ENCODE results near the gene DNAAF3.
"Not testable (repeated sequence)": the region's sequence is repeated elsewhere in the genome, so short reads cannot be mapped to it uniquely, and the experiment has no call there.

Gene DNAAF3

DNA sequence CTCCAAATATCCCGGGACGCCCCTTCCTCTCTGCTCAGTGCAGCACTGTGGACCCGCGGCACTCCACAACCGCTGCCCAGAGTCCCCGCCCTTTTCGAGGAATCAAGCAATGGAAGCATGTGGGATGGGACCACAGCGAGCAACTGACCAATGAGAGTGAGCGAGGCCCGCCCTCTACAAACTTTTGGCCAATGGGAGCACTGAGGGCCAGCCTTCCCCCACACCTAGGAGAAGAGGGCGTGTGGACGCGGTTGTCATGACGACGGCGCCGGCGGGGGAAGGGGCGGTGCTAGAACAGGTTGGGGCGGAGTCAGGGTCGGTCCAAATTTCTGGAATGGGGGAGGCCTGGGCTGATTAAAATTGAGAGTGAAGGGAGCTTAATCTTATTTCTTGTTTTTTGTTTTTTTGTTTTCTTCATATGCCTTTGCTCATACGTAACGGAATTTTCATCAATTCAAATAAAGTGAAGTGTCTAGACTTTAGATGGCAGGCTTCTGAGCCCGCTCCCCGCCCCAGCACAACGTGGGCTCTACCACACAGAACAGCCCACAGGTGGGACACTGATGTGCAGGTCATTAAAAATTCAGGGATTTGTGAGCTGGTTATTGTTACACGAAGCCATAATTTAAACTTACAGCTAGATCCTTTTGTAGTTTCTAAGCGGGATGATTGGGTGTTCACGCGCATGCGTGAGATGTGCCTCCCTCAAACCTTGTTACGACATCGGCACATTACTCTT is at the start of gene DNAAF3:
Gene DNAAF3, minus strand, starts transcription at position 84 of the 739 bp plus-strand sequence. CDS start 200 bp downstream, outside the sequence.
- DNase-seq, result peak; percentile 98
- in situ Hi-C loops (cut with MboI; ENCODE audit: low pct_unique_long_range_greater_than_20kb, low sequenced_read_pairs), result no loop called here

DNA sequence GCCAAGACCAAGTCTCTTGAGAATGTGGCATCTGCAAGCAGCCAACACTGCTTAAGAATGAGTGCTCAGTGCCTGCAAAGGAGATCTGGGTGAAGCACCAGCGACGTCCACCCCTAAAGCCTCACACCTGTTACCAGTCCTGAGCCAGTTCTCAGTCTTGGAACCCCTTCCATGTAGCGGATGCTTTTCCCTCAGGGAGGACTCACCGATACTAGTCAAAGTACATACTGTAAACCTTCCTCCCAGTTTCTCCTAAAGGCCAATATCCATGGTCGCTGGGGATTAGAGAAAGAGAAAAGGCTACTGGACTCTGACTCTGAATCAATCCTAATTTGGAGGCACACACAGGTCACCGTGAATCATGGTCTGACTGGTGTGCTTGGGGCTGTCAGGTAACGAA is 47.1 kb upstream of the DNAAF3 start:
- in situ Hi-C loops (cut with MboI; ENCODE audit: low pct_unique_long_range_greater_than_20kb, low sequenced_read_pairs), result no loop called here
- DNase-seq, result no peak

DNA sequence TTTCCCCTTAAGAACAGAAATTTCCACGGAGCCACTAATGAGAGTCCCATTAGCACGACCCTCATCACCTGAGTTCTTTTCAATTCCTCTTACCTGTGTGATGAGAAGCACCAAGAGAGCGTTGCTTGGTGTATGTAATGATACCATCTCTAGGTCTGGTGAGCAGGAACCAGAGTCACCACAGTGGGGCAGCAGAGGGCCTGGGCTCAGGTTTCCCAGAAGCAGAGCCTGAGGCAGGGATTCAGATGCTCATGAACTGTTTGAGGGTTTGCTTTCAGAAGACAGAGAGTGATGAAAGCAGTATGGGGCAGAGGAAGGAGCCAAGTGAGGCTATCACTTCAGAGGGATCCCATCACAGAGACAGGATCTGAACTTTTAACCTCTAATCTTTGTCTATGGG is 46.0 kb upstream of the DNAAF3 start:
- DNase-seq, result peak; percentile 83
- in situ Hi-C loops (cut with MboI; ENCODE audit: low pct_unique_long_range_greater_than_20kb, low sequenced_read_pairs), result no loop called here

DNA sequence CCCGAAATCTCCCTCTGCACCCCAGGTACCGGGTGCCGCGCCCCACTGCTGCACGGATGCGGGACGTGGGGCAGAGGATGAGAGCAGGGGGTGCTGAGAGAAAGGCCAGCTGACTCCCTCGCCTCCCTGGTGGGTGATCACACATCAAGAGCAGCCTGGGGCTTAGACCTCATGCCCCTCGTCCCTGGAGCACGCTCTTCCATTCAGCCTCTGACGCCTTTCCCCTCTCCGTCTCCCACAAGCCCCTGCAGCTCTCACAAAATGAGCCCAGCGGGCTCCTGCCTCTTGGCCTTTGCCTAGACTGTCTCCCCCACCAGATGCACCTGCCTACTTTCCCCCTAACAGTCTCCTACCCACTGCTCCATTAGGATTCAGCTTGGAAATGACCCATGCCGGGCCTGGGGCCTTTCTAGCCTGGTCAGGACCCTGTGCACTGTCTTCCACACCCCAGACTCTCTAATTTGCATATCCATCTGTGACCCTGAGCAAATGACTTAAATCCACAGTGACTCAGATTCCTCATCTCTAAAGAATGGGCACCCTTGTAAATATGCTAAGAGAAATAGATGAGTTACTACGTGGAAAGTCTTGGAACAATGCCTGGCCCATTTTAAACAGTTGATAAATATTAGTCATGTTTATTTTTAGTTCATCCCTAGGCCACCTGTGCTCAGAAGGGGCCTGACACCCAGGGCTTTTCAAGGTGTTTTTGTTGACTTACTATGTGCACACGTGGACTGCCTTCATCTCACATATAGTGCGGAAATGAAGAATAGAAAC is 43.5 kb upstream of the DNAAF3 start:
- in situ Hi-C loops (cut with MboI; ENCODE audit: low pct_unique_long_range_greater_than_20kb, low sequenced_read_pairs), result no loop called here
- no peak for DNase-seq

DNA sequence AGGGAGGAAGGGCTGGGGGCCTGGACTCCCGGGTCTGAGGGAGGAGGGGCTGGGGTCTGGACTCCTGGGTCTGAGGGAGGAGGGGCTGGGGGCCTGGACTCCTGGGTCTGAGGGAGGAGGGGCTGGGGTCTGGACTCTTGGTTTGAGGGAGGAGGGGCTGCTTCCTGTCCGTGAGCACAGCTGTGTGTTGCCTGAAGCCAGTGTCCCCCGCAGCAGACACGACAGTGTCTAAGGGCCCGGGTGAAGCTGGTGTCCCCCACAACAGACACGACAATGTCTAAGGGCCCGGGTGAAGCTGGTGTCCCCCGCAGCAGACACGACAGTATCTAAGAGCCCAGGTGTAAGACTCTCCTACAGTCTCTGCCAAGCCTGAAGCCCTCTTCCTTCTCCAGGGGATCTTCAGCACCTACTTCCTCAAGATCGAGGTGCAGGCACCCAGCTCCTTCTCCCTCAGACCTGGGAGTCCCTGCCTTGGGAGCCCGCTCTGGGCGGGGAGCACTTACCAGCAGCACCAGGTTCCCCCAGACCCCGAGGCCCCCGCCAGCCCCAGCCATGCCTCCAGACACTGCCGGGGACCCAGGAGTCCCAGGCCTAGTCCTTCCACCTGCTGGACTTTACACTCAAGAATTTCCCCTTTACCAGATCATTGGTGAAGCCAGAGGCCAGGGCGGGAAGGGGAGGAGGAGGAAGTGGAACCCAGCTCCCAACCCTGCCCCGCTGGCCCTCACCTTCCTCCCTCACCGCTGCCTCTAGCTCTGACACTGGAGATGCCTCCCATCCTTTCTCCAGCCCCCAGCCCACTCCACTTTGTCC is 42.7 kb upstream of the DNAAF3 start, which contains the start of gene PTPRH:
Gene PTPRH, minus strand, starts transcription at position 622 of the 813 bp plus-strand sequence. Its CDS starts 68 bp downstream, at position 554.
- in situ Hi-C loops (cut with MboI; ENCODE audit: low pct_unique_long_range_greater_than_20kb, low sequenced_read_pairs), result no loop called here

DNA sequence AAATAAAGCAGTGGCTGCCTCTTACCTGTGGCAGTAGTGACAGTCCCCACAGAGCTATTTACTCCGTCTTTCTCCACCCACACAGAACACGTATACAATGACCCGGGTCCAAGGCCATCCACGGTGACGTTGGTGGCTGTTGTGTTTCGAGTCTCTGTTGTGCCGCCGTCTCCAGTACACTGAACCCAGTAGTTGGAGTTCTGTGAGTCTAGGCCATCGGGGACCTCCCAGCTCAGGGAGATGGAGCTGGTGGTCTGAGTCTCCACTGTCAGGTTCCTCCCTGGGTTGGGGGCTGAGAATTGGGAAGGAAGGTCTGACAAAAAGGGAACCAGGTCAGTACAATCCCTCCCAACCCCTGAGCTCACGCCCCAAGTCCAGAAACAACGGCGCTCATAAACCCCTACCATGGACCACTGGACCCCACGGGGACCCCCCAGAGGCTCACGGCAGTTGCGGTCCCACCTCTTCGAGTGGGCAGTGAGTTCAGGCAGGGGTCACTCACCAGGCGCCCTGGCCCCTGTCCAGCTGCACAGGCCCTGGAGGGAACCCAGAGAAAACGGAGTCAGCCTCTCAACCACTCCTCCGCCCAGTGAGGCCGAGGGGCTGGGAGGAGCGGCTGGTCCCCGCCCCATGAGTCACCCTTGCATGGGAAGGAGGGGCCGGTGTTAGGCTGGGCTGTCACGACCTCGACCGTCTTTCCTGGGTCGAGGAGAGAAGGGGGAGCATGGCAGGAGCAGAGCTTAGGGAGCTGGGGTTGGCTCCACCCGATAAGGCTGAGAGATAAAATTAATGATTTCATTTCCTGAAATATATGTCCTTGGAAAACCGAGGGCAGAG is 40.5 kb upstream of the DNAAF3 start:
- in situ Hi-C loops (cut with MboI; ENCODE audit: low pct_unique_long_range_greater_than_20kb, low sequenced_read_pairs), result no loop called here
- peak; percentile 72 for DNase-seq

More for the DNA sequence above, 42.7 kb upstream of the DNAAF3 start, which contains the start of gene PTPRH:
- no peak for DNase-seq

DNA sequence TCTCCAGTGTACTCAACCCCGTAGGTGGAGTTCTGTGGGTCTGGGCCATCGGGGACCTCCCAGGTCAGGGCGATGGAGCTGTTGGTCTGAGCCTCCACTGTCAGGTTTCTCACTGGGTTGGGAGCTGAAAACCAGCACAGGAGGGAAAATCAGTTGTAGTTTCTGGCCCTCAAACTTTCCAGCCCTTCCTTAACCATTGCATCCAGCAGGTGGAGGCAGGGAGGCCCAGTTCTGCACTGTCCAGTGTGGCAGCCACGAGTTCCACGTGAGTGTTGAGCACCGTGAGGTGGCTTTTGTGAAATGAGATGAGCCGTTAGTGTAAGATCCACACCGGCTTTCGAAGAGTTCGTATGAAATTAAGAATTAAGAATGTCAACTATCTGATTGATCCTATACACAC is 35.8 kb upstream of the DNAAF3 start:
- in situ Hi-C loops (cut with MboI; ENCODE audit: low pct_unique_long_range_greater_than_20kb, low sequenced_read_pairs); DNase-seq: not testable (repeated sequence)

DNA sequence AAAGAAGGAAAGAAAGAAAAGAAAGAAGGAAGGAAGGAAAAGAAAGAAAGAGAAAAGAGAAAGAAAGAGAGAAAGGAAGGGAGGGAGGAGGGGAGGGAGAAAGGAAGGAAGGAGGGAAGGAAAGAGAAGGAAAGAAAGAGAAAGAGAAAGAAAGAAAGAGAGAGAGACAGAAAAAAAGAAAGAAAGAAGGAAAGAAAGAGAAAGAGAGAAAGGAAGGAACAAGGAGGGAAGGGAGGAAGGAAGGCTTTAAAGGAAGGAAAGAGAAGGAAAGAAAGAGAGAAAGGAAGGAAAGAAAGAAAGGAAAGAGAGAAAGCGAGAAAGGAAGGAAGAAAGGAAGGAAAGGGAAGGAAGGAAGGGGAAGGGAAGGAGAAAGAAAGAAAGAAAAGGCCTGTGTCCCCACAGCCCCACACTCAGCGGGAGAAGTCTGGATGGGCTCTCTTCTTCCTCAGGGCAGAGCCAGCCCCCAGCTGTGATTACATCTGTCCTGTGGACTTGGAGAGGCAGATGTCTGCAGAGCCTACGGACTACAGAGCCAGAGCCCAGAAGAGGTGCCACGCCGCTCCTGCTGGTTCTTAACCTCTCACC is 33.3 kb upstream of the DNAAF3 start:
- DNase-seq, result no peak
- in situ Hi-C loops (cut with MboI; ENCODE audit: low pct_unique_long_range_greater_than_20kb, low sequenced_read_pairs), result no loop called here

DNA sequence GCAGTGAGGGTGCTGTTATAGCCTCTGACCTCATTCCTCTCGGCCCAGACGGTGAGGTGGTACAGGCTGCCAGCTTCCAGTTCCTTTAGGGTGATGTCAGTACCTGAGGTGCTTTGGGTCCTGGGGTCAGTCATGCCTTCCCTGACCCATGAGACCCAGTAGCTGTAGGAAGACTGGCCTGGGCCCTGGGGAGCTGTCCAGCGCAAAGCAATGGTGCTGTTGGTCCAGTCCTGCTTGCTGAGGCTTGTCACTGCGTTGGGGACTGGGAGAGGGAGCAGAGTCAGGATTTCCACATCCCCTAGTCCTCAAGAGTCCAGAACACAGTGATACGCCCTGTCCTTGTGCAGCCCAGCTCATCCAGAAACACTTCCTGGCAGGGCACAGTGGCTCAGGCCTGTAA is 32.2 kb upstream of the DNAAF3 start:
- in situ Hi-C loops (cut with MboI; ENCODE audit: low pct_unique_long_range_greater_than_20kb, low sequenced_read_pairs), result no loop called here

DNA sequence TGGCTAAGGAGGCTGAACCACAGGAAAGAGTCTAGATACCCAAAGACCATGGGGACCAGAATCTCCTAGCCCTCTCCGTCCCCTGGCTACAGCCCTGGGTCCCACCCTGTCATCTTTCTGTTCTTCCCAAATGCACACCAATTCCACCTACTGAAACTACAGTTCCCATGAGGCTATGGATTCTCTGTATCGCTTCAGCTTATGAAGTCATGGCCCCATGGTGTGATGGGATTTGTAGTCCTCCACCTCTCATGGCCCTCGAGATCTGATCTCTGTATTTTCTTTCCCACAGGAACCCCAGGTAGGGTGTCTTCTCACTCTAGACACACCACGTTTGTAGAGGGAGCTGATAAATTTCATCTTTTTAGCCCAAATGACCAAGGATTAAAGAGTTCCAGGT is 31.1 kb upstream of the DNAAF3 start:
- DNase-seq, result no peak
- in situ Hi-C loops (cut with MboI; ENCODE audit: low pct_unique_long_range_greater_than_20kb, low sequenced_read_pairs), result no loop called here

More for the DNA sequence above, 32.2 kb upstream of the DNAAF3 start:
- no peak for DNase-seq

DNA sequence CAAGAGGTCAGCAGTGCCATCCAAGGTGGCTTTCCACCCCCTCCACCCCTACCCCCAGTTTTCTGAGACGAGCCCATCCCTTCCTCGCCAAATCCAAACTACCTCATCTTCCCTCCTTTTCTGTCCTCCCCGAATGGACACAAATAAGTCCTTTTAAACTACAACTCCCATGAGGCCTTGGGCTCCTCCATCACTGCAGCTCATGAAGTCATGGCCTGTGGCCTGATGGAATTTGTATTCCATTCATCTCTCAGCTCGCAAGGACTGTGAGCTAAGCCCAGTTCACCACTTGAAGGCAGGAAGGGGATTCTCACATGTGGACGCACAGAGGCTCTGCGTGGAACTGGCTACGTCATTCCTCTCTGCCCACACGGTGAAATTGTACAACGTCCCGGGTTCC is 30.4 kb upstream of the DNAAF3 start:
- no peak for DNase-seq
- in situ Hi-C loops (cut with MboI; ENCODE audit: low pct_unique_long_range_greater_than_20kb, low sequenced_read_pairs), result no loop called here

DNA sequence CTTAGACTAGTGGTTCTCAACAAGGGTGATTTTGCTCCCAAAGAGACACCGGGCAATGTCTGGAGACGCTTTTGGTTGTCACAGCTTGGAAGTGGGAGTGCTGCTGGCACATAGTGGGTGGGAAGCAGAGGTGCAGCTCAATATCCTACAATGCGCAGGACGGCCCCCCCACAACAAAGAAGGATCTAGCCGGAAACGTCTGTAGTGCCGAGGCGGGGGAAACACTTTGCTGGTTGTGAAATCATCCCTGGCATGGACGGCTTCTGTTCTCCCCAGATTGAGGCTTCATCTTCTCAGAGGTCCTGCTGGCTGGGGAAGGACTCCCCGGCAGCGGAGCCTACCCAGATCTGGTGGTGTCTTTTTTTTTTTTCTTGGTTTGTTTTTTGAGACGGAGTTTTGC is 27.1 kb upstream of the DNAAF3 start:
- in situ Hi-C loops (cut with MboI; ENCODE audit: low pct_unique_long_range_greater_than_20kb, low sequenced_read_pairs), result no loop called here
- no peak for DNase-seq

DNA sequence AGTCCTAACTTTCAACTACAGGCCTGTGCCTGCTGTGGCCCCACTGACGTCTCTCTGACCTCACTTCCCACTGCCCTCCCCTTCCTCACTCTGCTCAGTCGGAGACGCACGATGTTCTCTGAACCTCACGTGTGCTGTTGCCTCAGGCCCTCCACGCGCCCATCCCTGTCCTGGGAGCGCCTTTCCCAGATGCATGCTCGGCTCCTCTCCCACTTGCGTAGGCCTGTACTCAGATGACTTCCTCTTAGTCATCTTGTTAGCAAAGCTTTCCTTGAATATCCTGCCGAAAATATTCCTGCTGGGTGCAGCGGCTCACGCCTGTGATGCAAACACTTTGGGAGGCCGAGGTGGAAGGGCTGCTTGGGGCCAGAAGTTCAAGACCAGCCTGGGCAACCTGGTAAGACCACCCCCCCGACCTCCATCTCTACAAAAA is 23.0 kb upstream of the DNAAF3 start:
- in situ Hi-C loops (cut with MboI; ENCODE audit: low pct_unique_long_range_greater_than_20kb, low sequenced_read_pairs), result no loop called here
- DNase-seq, result peak; percentile 28

DNA sequence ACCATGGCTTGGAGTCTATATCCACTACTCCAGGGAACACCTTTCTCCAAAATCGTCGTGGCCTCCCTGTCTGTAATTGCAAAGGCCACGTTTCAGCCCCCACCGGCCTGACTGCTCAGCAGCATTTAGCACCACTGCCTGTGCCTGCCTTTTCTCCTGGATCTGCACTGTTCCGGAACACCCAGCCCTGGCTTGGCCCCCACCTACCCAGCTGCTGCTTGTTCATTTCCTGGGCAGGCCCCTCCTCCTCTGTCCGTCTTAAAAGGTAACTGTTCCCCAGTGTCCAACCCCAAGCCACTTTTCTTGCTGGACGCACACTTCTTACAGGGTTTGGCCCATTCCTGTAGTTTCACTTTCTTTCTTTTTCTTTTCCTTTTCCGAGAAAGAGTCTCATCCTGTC is 22.2 kb upstream of the DNAAF3 start:
- DNase-seq, result no peak
- in situ Hi-C loops (cut with MboI; ENCODE audit: low pct_unique_long_range_greater_than_20kb, low sequenced_read_pairs), result no loop called here

DNA sequence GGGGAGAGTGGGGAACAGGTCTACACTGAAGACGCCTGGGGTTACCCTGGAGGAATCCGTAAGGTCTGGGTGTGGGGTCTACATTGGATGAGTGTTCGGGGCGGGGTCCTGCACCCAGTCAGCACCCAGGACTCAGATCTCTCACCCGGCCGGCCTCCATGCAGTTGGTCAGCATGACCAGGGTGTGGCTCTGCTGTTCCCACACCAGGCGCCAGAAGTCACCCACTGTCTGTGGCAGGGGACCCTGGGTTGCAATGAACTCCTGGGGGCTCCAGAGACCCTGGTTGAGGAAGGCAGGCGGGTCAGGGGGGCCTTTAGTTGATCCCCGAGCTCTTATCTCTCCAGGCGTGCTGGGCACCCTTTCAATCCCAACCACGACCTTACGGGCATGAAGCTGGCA is 19.7 kb upstream of the DNAAF3 start:
- in situ Hi-C loops (cut with MboI; ENCODE audit: low pct_unique_long_range_greater_than_20kb, low sequenced_read_pairs), result no loop called here

DNA sequence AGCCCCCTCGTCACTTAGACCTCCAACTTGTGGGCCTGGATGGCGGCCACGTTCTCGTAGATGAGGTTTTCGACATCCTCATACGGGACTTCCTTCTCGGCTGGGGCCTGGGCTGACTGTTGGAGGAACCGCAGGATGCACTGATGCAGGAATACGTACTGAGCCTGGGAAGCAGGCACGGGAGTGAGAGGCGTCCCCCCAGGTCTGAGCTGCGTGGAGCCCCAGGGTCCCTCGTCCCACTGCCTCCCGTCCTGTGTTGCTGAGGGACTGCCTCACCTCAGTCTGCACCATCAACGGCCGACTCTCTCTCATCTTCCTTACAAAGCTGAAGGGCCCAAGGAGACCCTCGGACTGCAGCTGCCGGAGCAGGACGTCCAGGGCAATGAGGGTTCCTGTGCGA is 15.3 kb upstream of the DNAAF3 start:
- in situ Hi-C loops (cut with MboI; ENCODE audit: low pct_unique_long_range_greater_than_20kb, low sequenced_read_pairs), result no loop called here

More for the DNA sequence above, 19.7 kb upstream of the DNAAF3 start:
- no peak for DNase-seq

DNA sequence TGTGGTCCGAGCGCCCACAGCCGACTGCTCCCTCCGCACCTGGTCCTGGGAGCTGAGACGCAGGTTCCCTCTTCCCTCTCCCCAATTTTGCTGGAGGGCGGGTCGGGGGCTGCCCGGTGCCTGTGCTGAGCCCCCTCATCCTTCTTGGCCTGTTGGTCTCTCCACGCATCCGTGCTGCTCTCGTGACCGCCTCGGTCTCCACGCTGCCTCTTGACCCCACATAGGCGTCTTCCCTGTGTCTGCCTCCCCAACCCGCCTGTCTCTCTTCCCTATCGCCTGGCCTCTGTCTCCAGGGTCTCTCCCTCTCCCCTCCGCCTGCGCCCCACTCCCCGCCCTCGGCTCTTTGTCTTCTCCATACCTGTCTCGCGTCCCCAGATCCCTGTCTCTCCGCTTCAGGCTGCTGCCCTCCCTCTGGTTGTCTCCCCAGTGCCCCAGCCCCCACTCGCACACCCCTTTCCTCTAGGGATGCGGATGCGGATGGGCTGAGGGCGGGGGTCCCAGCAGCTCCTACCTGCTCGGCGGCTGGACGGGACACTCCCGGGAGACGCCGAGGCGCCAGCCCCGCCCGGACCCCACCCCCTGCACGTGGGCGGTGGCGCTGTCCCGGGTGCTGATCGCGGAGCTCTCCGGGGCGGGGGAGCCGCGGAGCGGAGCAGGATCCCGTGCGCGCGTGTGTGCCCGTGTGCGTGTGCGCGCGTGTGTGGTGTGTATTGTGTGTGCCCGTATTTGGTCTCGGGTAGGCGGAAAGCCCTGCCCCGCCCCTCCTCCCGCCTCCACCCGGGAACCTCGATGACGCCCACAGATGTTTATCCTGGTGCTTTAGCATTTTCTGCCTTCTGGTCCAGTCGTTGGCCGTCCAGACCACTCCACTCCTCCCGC is 13.4 kb upstream of the DNAAF3 start, which contains the start of gene SYT5:
Gene SYT5, minus strand, starts transcription at position 684 of the 879 bp plus-strand sequence. CDS start 1,248 bp downstream, outside the sequence.
- in situ Hi-C loops (cut with MboI; ENCODE audit: low pct_unique_long_range_greater_than_20kb, low sequenced_read_pairs), result no loop called here
- DNase-seq, result peak; percentile 45

More for the DNA sequence above, 15.3 kb upstream of the DNAAF3 start:
- DNase-seq, result no peak

Measured in KBM-7 (cell line).